Measurements from ENCODE around the gene ASB3.
"Not testable (repeated sequence)": the region's sequence is repeated elsewhere in the genome, so short reads cannot be mapped to it uniquely, and the experiment has no call there.

Gene ASB3, protein sequence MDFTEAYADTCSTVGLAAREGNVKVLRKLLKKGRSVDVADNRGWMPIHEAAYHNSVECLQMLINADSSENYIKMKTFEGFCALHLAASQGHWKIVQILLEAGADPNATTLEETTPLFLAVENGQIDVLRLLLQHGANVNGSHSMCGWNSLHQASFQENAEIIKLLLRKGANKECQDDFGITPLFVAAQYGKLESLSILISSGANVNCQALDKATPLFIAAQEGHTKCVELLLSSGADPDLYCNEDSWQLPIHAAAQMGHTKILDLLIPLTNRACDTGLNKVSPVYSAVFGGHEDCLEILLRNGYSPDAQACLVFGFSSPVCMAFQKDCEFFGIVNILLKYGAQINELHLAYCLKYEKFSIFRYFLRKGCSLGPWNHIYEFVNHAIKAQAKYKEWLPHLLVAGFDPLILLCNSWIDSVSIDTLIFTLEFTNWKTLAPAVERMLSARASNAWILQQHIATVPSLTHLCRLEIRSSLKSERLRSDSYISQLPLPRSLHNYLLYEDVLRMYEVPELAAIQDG

DNA sequence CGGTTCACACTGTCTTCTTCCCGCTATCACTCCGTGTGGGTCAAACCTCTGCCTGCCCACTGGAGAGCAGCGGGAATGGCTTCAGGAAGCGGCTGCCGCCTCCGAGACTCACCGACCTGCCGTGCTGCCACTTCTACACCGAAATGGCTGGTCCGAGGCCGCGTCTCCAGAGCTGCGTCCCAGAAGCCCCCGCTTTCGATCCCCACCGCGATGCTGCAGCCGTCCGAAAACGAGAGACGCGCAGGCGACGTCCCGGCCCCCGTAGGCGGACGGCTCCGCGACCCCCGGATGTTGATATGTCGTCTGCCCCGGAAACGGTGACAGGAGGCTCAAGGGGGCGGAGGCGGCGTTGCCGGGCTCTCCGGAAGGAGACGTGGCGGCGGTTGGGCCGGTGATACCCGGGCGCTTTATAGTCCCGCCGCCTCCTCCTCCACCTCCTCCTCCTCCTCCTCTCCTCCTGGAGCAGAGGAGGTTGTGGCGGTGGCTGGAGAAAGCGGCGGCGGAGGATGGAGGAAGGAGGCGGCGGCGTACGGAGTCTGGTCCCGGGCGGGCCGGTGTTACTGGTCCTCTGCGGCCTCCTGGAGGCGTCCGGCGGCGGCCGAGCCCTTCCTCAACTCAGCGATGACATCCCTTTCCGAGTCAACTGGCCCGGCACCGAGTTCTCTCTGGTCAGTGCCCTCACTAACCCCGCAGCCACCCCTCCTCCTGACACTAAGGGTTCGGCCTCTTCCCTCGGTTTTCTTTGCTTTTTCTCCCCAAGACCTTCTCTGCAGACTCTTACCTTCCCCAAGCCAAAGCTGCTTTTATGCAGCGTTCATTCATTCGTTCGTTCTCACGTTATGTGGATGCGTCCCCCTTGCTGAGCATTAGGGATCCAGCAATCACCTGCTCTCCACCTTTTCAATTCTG, at the start of gene ASB3, which contains the start of gene ERLEC1:
Gene ASB3 (minus strand): TSS at position 249 of the 909 bp plus-strand sequence. CDS start 21,381 bp downstream, outside the sequence.
Gene ERLEC1 (plus strand): TSS at position 340 of the 909 bp plus-strand sequence. CDS start 167 bp downstream, at position 507.
- TF ChIP-seq, protein P1, sequence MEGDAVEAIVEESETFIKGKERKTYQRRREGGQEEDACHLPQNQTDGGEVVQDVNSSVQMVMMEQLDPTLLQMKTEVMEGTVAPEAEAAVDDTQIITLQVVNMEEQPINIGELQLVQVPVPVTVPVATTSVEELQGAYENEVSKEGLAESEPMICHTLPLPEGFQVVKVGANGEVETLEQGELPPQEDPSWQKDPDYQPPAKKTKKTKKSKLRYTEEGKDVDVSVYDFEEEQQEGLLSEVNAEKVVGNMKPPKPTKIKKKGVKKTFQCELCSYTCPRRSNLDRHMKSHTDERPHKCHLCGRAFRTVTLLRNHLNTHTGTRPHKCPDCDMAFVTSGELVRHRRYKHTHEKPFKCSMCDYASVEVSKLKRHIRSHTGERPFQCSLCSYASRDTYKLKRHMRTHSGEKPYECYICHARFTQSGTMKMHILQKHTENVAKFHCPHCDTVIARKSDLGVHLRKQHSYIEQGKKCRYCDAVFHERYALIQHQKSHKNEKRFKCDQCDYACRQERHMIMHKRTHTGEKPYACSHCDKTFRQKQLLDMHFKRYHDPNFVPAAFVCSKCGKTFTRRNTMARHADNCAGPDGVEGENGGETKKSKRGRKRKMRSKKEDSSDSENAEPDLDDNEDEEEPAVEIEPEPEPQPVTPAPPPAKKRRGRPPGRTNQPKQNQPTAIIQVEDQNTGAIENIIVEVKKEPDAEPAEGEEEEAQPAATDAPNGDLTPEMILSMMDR (IDR thresholded peaks at IDR 0.05; ENCODE audit: insufficient read depth, missing control alignments), result no peak
- no peak for FAIRE-seq
- DNase-seq (ENCODE audit: insufficient read length, low spot score), result peak; percentile 70

DNA sequence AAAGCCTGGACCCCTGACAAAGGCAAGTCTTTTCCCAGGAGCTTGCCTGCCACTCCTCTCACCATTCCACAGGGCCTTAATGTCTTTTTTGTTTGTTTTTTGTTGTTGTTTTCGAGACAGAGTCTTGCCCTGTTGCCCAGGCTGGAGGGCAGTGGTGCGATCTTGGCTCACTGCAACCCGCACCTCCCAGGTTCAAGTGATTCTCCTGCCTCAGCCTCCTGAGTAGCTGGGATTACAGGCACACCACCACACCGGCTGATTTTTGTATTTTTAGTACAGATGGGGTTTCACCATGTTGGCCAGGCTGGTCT, 43.2 kb upstream of the ASB3 start:
- FAIRE-seq; DNase-seq (ENCODE audit: insufficient read length, low spot score): not testable (repeated sequence)

DNA sequence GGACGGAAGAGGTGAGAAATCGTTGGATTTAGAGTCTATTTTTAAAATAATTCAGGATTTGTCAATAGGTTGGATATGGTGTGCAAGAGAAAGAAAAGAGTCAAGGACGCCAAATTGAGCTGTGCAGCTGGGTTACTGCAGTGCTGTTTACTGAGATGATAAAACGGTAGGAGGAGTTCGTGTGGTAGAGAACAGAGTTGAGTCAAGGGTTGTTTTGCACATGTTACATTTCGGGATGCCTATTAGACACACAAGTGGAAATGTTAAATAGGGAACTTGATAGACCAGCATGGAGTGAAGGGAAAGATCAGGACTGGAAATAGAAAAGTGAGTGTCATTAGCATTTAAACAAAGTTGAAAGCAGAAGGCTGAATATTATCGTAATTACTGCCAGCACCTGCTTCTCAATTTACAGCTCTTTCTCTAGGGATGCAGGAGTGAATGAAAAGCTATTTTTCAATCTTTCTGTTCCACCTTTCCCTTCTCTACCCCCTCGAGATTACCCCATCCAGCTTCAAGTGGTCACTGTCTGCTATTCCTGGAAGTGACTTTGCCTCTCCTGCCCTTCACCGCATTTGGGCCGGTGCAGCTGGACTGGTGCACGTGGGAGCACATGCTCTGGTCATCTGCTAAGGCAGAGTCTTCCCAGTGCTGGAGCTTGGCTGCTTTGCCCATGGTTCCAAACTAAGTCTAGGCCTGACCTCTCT, 42.7 kb upstream of the ASB3 start:
- TF ChIP-seq, protein P1 (IDR thresholded peaks at IDR 0.05; ENCODE audit: insufficient read depth, missing control alignments), result no peak
- DNase-seq (ENCODE audit: insufficient read length, low spot score) (no peak), FAIRE-seq (no peak)

DNA sequence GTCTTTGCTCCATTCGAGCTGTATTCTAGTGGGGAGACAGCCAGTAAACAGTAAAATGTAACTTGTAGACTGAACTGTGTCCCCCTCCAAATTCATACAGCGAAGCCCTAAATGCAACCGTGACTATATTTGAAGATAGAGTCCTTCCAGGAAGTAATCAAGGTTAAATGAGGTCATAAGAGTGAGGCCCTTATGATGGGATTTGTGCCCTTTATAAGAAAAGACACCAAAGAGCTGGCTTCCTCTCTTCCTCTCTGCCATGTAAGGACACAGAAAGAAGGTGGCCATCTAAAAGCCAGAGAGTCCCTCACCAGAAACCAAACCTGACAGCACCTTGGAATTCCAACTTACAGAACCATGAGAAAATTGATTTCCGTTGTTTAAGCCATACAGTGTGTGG, 41.6 kb upstream of the ASB3 start:
- FAIRE-seq (no peak), DNase-seq (ENCODE audit: insufficient read length, low spot score) (no peak)
- TF ChIP-seq, protein P1 (IDR thresholded peaks at IDR 0.05; ENCODE audit: insufficient read depth, missing control alignments), result no peak

DNA sequence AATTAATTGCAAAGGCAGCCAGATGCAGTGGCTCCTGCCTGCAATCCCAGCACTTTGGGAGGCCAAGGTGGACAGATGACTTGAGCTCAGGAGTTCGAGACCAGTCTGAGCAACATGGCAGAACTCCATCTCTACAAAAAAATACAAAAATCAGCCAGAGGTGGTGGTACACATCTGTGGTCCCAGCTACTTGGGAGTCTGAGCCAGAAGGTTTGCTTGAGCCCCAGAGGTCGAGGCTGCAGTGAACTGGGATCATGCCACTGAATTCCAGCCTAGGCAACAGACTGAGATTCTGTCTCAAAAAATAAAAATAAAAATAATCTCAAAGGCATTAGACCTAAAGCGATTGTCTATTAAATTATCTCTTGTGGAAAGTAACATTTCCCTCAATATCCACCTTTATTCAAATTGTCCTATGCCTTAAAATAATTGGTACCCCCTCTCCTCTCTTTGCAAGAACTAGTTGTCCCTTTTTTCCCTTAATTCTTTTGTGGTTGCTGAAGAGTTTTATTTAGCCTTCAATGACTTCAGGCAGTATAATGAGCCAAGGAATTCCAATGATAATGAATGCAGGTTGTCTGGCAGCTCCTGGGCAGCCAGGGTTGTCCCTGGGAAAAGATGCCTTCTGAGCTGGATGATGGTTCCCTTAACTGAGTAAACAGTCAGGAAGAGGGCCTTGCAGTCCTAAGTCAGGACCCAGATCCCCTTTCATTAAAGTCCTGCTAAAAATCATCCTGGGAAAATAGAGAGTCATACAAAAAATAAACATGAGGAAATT, 40.8 kb upstream of the ASB3 start:
- no peak for FAIRE-seq
- TF ChIP-seq, protein P1 (IDR thresholded peaks at IDR 0.05; ENCODE audit: insufficient read depth, missing control alignments), result no peak

DNA sequence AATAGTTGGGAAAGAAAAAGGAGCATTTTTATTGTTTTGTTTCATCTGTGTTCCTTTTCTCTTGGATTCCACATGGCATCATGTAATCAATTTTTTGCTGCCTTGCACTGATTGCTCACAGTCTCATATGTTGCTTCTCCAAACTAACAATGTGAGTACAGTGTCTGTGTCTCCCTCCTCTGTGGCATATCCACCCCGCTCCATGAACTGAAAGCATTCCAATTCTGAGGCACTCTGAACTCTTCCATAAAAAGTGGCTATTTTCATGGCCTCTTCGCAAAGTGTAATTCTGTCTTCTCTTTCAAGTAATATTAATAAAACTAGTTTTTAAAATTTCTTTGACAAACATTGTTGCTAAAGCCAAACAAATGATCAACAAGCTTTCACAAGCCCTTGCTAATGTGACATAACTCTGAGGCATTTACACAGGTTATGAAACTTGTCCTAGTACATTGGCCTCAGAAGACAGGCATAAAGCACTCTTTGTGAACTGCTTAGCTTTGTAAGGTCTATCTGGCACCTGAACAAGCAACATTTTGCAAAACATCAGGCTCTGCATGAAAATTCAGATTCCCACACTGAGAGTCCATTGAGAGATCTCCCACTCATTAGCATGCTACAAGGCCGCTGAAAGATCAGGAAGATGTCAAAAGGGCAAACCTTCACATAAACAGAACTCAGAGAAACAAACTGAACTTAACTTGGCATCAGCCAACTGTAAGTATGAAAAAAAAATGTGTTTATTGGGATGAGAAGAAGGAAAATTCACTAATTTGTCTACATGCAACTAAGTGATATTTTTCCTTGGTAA, 40.0 kb upstream of the ASB3 start:
- FAIRE-seq, result no peak
- no peak for DNase-seq (ENCODE audit: insufficient read length, low spot score)

More for the DNA sequence above, 40.8 kb upstream of the ASB3 start:
- no peak for DNase-seq (ENCODE audit: insufficient read length, low spot score)

More for the DNA sequence above, 40.0 kb upstream of the ASB3 start:
- TF ChIP-seq, protein P1 (IDR thresholded peaks at IDR 0.05; ENCODE audit: insufficient read depth, missing control alignments), result no peak

Data from D721Med (cell line).